ENCODE results near the gene SYNPO.

Gene SYNPO

DNA sequence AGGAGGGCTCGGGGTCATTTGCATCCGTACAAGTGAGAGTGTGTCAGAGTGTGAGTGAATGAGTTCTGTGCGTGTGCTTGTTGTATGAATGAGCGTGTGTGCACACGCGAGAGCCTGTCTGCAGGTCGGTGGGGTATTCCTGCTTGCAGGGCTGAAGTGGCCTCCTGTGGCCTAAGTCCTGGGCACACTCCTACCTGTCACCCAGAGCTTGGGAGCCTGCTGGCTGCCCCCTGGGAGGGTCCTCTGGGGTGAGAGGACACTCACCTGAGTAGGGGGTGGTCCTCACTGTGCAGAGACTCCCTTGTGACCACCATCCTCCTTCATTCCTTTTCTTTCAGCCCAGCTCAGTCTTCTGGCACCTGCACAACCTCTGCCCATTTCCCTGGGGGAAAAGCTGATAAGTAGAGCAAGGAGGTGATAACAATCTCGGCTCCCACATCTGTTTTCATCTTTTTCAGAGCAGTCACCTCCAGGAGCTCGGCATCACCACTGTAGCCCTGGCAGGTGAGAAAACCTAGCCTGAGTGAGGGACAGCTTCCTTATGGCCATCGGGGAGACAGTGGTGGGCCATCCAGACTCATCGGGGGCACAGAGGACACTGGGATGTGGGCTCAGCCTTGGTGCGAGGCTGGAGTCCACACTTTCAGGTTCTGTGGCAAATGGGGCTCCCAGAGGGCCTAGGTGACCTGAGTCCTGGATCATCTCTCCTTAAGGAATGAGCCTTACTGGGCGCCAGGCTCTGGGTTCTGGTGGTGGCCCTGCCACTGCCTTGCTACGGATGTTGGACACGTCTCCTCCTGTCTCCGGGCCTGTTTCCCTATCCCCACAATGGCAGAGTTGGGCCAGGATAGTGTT lies 38.7 kb upstream of the SYNPO start:
- Histone ChIP-seq H4K20me1 (ENCODE audit: low read depth, low read length) (no peaks in the 10 kb centered on the region), H3K27ac (ENCODE audit: low read depth, low read length) (no peak overlapping the region), H3K9me3 (ENCODE audit: insufficient read depth, low read length) (no peaks in the 10 kb centered on the region), H3K9ac (ENCODE audit: low read length) (no peak overlapping the region), H3K4me2 (ENCODE audit: low read depth, low read length, poor library complexity, severe bottlenecking) (no peak overlapping the region), H3F3A (ENCODE audit: insufficient read depth) (no peaks in the 10 kb centered on the region), H3K9me2 (replicated peaks; ENCODE audit: insufficient read depth, low read length) (no peaks in the 10 kb centered on the region), H3K36me3 (ENCODE audit: low read length) (no peaks in the 10 kb centered on the region), H3K79me2 (ENCODE audit: insufficient read depth, low read length) (no peaks in the 10 kb centered on the region), H3K27me3 (ENCODE audit: low read length) (no peaks in the 10 kb centered on the region), H2AFZ (ENCODE audit: low read depth, low read length, severe bottlenecking) (no peak overlapping the region), H3K4me3 (ENCODE audit: insufficient read depth, low read length, poor library complexity, severe bottlenecking) (no peak overlapping the region)
- TF ChIP-seq, protein P1, sequence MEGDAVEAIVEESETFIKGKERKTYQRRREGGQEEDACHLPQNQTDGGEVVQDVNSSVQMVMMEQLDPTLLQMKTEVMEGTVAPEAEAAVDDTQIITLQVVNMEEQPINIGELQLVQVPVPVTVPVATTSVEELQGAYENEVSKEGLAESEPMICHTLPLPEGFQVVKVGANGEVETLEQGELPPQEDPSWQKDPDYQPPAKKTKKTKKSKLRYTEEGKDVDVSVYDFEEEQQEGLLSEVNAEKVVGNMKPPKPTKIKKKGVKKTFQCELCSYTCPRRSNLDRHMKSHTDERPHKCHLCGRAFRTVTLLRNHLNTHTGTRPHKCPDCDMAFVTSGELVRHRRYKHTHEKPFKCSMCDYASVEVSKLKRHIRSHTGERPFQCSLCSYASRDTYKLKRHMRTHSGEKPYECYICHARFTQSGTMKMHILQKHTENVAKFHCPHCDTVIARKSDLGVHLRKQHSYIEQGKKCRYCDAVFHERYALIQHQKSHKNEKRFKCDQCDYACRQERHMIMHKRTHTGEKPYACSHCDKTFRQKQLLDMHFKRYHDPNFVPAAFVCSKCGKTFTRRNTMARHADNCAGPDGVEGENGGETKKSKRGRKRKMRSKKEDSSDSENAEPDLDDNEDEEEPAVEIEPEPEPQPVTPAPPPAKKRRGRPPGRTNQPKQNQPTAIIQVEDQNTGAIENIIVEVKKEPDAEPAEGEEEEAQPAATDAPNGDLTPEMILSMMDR (IDR thresholded peaks at IDR 0.05; ENCODE audit: insufficient read depth, low read length, poor library complexity, severe bottlenecking) = no peak
- no peak for TF ChIP-seq EZH2phosphoT487 (conservative IDR thresholded peaks at IDR 0.05; ENCODE audit: low read length)

DNA sequence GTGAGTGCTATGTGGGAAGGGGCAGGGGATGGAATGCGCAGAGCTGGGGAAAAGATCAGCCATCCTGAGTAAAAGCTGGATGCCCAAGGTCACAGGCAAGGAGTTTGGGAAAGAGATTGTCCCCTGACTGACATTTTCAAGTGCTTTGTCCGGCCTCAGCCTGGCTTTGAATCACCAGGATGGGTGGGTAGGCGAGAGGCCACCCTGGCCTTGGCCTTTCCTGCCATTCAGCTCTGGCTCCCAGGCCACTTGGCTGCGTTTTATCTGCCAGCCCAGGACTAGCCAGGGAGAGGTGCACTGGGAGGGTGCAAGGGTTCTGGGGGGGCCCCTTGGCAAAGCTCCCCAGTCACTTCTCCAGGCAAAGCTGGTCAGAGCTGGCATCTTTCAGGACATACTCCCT lies 37.4 kb upstream of the SYNPO start:
- no peaks in the 10 kb centered on the region for H4K20me1 ChIP-seq (ENCODE audit: low read depth, low read length)
- H3K9ac ChIP-seq (ENCODE audit: low read length) = no peak overlapping the region
- no peaks in the 10 kb centered on the region for H3K36me3 ChIP-seq (ENCODE audit: low read length)
- no peak overlapping the region for H3K4me2 ChIP-seq (ENCODE audit: low read depth, low read length, poor library complexity, severe bottlenecking)
- H3F3A ChIP-seq (ENCODE audit: insufficient read depth) = no peaks in the 10 kb centered on the region
- H3K4me3 ChIP-seq (ENCODE audit: insufficient read depth, low read length, poor library complexity, severe bottlenecking) = no peak overlapping the region
- H3K27me3 ChIP-seq (ENCODE audit: low read length) = no peaks in the 10 kb centered on the region
- no peaks in the 10 kb centered on the region for H3K9me3 ChIP-seq (ENCODE audit: insufficient read depth, low read length)
- H3K9me2 ChIP-seq (replicated peaks; ENCODE audit: insufficient read depth, low read length) = no peaks in the 10 kb centered on the region
- H3K27ac ChIP-seq (ENCODE audit: low read depth, low read length) = no peak overlapping the region
- TF ChIP-seq, protein P1 (IDR thresholded peaks at IDR 0.05; ENCODE audit: insufficient read depth, low read length, poor library complexity, severe bottlenecking) = no peak
- TF ChIP-seq EZH2phosphoT487 (conservative IDR thresholded peaks at IDR 0.05; ENCODE audit: low read length) = no peak
- no peaks in the 10 kb centered on the region for H3K79me2 ChIP-seq (ENCODE audit: insufficient read depth, low read length)
- no peak overlapping the region for H2AFZ ChIP-seq (ENCODE audit: low read depth, low read length, severe bottlenecking)

DNA sequence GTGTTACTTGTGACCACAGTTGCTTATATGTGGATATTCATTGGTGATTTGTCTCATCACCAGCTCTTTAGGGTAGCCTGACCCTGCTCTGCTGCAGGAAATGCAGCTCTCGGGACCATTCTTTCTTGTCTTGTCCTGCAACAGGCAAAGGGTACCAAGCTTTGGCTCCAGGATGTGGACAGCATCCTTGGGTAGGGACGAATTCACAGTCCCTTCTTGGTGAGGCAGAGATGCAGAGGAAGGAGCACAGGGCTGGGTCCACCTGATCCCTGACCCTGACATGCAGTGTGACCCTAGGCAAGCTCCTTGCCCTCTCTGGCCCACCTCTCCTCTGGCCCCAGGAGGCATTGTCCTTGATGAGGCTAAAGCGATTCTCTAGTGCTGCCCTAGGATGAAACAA lies 37.0 kb upstream of the SYNPO start:
- Histone ChIP-seq H3K27me3 (ENCODE audit: low read length) (no peaks in the 10 kb centered on the region), H3K27ac (ENCODE audit: low read depth, low read length) (no peak overlapping the region), H3K9me2 (replicated peaks; ENCODE audit: insufficient read depth, low read length) (no peaks in the 10 kb centered on the region), H3F3A (ENCODE audit: insufficient read depth) (no peaks in the 10 kb centered on the region), H3K79me2 (ENCODE audit: insufficient read depth, low read length) (no peaks in the 10 kb centered on the region), H3K4me3 (ENCODE audit: insufficient read depth, low read length, poor library complexity, severe bottlenecking) (no peak overlapping the region), H3K4me2 (ENCODE audit: low read depth, low read length, poor library complexity, severe bottlenecking) (no peak overlapping the region), H4K20me1 (ENCODE audit: low read depth, low read length) (no peaks in the 10 kb centered on the region), H3K9me3 (ENCODE audit: insufficient read depth, low read length) (no peaks in the 10 kb centered on the region), H2AFZ (ENCODE audit: low read depth, low read length, severe bottlenecking) (no peak overlapping the region), H3K36me3 (ENCODE audit: low read length) (no peaks in the 10 kb centered on the region), H3K9ac (ENCODE audit: low read length) (no peak overlapping the region)
- no peak for TF ChIP-seq EZH2phosphoT487 (conservative IDR thresholded peaks at IDR 0.05; ENCODE audit: low read length)
- TF ChIP-seq, protein P1 (IDR thresholded peaks at IDR 0.05; ENCODE audit: insufficient read depth, low read length, poor library complexity, severe bottlenecking) = no peak
